GM10266 (cell line): ENCODE results near the gene KLK5.
"Not testable (repeated sequence)": the region's sequence is repeated elsewhere in the genome, so short reads cannot be mapped to it uniquely, and the experiment has no call there.

Experiments used
- DNase-seq: peaks from one replicate; pipeline ENCODE4 v3.0.0; 2012; ENCODE audit errors: extremely low spot score
- CTCF ChIP-seq: IDR thresholded peaks from 2 replicates; pipeline ENCODE4 v1.5.1; 2012; ENCODE audit warnings: mild to moderate bottlenecking, low read depth; ENCODE audit not compliant: control insufficient read depth, insufficient read depth; ENCODE audit errors: missing control alignments

The KLK5 gene

GRCh38 chr19:50897612-50898011, 55.2 kb downstream of the KLK5 start:
- peak; percentile 22 for TF ChIP-seq CTCF
- no peak for DNase-seq

DNA sequence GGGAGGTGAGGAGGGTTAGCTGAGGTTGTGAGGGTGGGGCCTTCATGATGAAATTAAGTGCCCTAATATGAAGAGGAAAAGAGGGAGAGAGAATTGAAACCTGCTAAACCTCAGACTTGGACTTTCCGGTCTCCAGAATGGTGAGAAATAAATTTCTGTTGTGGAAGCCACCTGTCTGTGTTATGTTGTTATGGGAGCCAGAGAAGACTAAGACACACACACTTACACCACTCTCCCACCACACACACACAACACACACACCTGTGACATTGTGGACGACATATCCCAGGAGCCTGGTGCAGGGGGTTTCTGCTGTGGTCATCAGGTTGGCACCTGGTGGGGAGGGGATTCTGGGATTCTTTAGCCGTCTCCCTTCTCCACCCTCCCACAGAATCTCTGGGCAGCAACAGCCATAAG, 55.6 kb downstream of the KLK5 start:
- no peak for TF ChIP-seq CTCF

DNA sequence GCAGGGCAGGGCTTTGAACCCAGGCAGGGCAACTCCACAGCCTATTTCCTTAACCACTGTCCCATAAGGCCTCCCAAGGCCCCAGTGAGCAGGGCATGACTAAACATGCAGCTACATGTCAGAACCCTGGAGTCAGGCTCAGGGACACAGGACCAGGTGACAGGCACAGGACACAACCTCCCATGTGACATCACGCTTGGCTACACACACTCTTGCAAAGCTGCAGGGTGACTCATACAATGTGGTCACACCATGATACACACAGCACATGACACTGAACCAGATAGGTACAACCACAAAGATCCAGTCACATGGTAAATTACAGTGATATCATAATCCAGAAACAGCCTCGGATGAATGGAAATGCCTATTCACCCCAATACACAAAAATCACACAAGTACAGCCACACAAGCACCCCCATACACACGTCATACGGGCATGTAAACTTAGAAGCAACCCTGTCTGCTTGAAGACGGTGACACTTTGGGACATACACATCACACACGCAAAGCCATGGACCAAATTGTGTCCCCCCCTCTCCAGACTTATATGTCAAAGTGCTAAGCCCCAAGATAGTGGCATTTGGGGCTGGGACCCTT, 56.1 kb downstream of the KLK5 start:
- DNase-seq: peak; percentile 85
- TF ChIP-seq CTCF: no peak

More for the DNA sequence above, 55.6 kb downstream of the KLK5 start:
- no peak for DNase-seq

DNA sequence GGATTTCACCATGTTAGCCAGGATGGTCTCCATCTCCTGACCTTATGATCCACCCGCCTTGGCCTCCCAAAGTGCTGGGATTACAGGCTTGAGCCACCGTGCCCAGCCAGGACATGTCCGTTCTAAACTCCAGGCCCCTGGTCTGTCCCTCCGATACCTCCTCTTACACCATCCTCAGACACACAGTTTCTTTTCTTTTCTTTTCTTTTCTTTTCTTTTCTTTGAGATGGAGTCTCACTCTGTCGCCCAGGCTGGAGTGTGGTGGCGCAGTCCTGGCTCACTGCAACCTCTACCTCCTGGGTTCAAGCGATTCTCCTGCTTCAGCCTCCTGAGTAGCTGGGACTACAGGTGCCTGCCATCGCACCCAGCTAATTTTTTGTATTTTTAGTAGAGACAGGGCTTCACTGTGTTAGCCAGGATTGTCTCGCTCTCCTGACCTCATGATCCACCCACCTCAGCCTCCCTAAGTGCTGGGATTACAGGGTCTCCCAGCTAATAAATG, 56.7 kb downstream of the KLK5 start:
- not testable (repeated sequence) for DNase-seq

DNA sequence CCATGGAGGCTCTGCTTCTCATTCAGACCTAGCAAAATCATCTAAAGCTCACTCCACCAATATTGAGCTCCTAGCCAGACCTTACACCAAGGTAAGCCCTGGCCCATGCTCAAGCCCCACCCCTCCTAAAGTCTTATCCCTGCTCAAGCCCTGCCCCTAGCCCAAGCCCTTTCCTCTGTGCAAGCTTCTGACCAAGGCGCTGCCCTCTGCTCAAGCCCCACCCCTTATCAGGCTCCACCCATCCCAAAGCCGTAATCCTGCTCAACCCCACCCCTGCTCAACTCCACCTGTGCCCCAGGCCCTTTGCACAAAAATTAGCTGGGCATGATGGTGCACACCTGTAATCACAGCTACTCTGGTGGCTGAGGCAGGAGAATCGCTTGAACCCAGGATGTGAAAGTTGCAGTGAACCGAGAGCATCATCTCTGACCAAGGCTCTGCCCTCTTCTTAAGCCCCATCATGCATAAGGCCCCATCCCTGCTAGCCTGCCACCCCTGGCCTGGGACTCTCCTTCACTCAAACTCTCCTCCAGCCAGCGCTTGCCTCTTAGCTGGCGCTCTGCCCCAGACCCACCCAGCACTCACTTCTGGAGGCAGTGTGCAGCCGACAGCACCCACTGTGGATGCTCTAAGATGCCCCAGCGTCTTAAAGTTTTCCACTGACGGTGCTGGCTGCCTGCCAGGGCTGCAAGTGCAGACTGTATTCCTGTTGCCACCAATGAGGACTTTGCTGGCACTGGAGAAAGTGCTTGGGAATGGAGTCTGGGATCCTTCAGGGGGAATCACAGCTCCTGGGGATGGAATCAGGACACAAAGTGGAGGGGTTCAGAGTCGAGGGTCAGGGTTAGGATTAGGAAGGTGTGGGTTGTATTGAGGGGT, 58.1 kb downstream of the KLK5 start:
- DNase-seq: no peak
- no peak for TF ChIP-seq CTCF
